Fibroblast of the aortic adventitia (primary cell): ENCODE measurements around the gene TTLL10. TPM values are rescaled to one million over a fixed set of nuclear protein-coding genes. Genes with fewer than 3 reads are reported as not detected.
A peak's percentile ranks its signal among the peaks of the same experiment; 100 is the strongest.

Experiments used
- DNase-seq: peaks from one replicate; pipeline ENCODE4 v3.0.0-alpha.2; 2010; ENCODE audit warnings: low read depth
- H3K4me3 ChIP-seq: 2 replicates; pipeline ENCODE4 v1.5.1; 2011; ENCODE audit warnings: low read depth, mild to moderate bottlenecking, control low read depth, low read length, moderate library complexity
- total RNA-seq: library from RNA; depleted of rRNA; stranded (reverse); fragments of >200 nt; gene quantifications from 2 replicates; pipeline ENCODE4 v1.2.3, GENCODE V29; 2012; ENCODE audit warnings: low replicate concordance
- TF ChIP-seq, protein P1 (sequence below): IDR thresholded peaks from 2 replicates; pipeline ENCODE4 v1.5.1; 2011; ENCODE audit warnings: mild to moderate bottlenecking, low read length, control low read depth, inconsistent platforms; ENCODE audit not compliant: insufficient read depth

The TTLL10 gene
- total RNA-seq, 1 donor: not detected

DNA sequence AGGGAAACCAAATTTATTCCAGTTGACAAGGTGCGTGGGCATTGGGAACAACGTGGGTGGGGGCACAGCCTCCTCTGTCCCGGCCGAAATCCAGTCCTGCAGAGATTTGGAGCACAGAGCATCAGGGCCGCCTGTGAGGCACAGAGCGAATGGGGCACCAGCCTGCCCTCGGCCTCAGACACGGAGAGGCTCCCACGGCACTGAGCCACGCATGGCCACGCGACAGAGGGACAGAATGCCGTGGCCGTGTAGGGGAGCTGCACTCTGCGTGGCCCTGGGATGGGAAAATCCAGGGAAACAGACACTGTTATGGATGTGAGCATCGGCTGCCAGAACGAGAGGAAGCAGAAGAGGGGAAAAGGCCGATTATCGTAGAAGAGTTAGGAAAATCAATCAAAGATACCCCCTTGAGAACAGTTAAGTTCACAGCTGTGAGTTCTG, 44.3 kb upstream of the TTLL10 start:
- TF ChIP-seq, protein P1, sequence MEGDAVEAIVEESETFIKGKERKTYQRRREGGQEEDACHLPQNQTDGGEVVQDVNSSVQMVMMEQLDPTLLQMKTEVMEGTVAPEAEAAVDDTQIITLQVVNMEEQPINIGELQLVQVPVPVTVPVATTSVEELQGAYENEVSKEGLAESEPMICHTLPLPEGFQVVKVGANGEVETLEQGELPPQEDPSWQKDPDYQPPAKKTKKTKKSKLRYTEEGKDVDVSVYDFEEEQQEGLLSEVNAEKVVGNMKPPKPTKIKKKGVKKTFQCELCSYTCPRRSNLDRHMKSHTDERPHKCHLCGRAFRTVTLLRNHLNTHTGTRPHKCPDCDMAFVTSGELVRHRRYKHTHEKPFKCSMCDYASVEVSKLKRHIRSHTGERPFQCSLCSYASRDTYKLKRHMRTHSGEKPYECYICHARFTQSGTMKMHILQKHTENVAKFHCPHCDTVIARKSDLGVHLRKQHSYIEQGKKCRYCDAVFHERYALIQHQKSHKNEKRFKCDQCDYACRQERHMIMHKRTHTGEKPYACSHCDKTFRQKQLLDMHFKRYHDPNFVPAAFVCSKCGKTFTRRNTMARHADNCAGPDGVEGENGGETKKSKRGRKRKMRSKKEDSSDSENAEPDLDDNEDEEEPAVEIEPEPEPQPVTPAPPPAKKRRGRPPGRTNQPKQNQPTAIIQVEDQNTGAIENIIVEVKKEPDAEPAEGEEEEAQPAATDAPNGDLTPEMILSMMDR: no peak
- DNase-seq: no peak
- H3K4me3 ChIP-seq: no peak overlapping the region

DNA sequence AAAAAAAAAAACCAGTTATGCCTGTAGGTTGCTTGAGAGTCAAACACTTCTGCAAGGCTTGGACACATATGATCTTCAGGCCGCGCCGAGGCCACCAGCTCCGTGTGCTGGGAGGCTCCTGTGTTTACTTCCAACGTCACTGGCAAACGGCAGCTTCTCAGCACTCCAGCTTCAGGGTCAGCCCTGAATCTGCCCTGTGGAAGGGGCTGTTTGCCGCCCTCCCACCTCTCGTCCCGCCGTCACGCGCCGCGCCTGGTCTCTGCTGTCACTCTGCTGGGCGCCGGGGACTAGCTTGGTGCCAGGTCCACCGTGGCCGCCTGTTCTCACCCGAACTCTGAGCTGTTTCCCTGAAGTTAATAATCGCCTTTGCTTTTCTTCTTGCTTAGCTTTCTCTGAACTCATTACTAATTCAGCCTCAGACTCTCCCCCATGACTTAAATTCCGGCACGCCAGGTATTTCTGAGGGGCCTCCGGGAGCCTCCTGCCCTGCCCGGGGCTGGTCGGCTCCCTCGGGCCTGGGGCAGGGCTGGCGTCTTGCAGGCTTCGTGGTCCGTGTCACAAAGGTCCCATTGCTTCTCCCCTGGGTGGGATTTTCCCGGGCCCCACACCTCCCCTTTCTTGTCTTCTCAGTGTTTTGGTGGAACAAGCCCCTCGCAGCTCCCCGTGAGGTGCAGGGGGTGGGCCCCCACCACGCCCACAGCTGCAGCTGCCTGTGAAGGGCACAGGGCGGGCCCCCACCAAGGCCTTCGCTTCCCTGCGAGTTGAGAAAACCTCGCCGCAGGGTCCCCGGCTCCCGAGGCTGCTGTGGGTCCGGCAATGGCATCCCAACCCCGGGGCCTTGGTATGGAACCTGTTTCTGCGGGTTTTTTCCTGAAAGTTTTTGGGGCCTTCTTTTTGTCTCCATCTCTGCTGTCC, 43.2 kb upstream of the TTLL10 start:
- no peak for DNase-seq
- H3K4me3 ChIP-seq: no peak overlapping the region
- TF ChIP-seq, protein P1: no peak

DNA sequence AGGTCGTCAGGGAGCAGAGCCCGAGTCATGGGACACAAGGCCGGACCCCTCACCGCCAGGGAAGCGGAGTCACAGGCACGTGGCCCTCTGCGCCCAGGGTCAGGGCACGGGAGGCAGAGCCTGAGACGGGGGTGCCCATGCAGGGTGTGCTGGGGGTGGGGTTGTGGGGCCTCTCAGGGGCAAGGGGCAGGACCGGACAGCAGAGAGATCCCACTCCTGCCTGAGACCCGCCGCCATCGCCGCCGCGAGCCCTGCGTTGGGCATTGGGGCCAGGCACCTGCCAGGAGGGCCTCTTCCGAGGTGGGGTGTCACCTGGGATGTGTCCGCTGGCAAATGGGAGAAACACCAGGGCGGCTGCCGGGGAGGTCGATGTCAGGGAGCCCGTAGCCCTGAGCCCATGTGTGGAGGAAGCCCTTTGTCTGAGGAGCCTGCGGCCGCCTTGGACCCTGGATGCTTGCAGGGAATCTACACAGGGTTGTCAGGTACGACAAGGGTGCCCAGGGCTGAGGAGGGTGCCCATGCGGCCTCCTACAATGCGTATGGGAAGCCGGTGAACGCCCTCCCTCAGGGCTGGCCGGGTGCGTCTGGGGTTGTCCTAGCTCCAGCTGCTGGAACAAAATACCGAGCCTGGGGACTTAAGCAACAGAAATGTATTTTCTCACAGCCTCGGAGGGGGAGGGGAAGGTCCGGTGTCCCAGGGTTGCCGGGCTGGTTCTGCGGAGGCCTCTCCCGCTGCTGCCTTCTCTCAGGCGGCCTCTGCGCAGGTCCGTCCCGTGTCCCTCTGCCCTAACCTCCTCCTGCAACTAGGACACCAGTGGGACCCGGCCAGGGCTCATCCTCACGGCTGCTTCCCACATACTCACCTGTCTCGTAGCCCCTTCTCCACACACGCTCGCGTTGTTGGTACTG, 41.4 kb upstream of the TTLL10 start:
- TF ChIP-seq, protein P1: no peak
- no peak overlapping the region for H3K4me3 ChIP-seq
- DNase-seq: no peak

DNA sequence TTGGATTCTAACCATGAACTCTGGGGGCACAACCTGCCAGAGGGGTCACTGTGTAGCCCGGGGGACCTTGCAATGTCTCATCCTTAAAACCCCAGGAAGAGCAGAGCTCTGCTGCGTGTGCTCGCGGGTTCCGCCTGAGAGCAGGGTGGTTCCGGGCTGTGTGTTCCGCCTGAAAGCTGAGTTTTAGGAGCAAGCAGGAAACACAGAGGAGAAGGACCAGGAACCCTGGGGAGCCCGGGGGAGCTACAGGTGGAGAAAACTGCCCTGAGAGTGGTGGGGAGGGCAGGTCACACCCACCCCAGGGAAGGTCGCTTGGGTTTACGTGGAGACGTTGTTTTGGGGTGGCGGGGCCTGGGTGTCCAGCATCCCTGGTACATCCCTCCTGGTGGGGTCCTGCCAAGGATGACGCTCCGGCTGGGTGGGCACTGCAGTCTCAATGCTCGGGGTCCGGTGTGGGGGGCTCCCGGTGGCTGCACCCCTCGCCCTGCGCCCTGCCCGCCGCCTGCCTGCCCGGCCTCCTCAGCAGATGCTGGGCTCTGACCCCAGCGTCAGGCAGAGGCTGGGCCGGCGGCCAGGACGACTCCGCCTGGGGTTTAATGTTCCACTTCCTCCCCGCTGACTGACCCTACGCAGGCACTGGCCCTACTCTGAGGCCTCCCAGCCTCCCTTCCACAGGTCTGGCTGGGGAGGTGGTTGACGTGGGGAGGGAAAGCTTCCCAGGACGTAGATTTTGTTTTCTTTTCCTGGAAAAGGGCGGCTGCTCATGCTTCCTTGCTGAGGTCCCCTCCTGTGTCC, 40.5 kb upstream of the TTLL10 start:
- TF ChIP-seq, protein P1: no peak
- no peak overlapping the region for H3K4me3 ChIP-seq
- DNase-seq: peak; percentile 37

DNA sequence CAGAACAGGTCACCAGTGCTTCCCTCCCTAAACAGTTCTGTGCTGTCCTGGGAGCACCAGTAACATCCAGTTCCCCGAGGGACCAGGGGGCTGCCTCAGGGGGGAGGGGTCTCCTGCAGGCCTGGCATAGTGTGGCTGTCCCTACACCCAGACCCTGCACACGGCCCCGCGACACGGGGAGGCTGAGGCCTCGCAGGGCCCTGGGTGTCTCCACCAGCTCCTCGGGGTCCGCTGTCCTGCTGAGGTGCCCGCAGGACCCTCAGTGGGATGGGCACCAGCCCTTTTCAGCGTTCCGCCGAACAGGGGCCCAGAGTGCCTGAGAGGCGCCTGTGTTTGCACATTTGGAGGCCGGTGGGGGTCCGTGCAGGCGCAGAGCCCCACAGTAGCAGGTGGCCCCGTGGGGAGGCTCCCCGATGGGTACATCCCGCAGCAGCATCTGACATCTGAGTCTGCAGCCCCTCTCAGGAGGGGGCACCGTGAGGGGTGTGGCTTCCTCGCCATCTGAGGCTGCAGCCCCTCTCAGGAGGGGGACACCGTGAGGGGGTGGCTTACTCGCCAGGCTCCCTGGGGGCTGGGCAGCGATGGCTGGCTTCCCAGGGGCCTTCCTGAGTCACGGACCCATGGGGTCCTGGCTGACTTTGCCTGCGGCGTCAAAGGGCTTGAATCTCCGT, 39.2 kb upstream of the TTLL10 start:
- TF ChIP-seq, protein P1: no peak
- H3K4me3 ChIP-seq: no peak overlapping the region
- no peak for DNase-seq
